HTERT RPE-1 (cell line): ENCODE measurements around the gene RCN2.

Experiments
- in situ Hi-C: fragments of 300-500 bp; cut with MboI; formaldehyde crosslinking; loops from 4 replicates; pipeline ENCODE4 v1.14.3; 2020; ENCODE audit warnings: low sequenced_read_pairs

Gene RCN2

DNA sequence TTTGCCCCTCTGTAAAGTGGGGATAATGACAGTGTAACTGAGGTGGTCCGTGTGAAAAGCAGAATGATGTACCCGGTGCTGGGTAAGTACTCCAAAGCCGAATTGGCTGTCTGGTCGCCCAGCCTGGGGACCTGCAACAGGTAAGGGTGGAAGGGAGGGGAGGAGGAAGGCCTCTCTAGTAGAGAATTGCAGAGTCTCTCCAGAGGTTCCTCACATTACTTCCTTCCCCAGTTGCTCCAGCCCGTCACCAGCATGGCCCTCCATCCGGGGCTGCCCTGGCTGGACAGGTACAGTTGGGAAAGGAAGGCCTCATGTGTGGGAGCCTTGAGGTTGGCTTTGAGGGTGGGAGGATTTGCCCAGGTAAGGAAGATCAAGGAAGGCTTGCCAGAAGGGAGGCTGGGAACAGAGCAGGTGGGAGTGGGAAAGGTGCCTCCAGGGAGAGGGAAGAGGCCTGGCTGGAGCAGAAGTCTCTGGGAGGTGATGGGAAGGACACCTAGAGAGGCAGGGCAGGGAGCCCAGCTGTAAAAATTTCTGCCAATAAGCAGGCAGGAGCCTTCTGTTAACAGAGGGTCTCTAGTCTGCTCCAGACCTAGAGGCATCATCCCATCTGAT lies 61.7 kb downstream of the RCN2 start:
- in situ Hi-C loops, result no loop called here

DNA sequence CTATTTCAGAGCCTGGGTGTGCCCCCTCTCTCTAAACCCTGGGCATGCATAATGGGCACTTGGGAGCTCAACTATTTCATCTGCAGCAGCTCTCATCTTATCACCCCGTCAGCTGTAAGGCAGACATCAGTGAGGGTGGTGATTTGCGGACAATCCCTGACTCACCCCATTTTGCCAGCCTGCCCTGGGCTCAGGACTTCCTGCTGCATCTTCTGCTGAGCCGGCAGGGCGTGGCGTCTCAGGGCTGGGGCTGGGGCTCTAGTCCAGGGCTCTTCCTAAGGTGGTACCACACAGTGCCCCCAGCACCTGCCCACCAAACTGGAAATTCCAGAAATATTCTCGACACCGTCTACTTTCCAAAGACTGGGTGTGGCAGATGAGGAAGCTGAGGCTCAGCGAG lies 62.5 kb downstream of the RCN2 start:
- in situ Hi-C loops, result no loop called here

DNA sequence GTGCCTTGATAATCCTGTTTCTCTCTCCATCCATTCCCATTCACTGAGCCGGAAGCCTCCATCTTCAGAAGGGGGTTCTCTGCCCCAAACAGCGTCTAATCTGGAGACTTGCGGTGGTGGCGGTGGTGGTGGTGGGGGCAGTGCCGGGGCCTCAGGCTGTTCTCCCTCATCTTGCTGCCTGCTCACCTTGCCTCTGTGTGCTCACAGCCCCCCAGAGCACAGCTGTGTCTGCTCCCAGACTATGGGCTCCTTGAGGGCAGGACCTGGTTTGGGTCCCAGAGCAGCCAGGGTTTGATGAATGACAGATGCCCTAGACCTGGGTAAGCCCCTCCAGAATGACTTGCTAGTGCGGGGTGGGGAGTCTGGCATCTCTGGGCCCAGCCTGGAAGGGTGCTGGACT lies 62.9 kb downstream of the RCN2 start:
- in situ Hi-C loops, result no loop called here

DNA sequence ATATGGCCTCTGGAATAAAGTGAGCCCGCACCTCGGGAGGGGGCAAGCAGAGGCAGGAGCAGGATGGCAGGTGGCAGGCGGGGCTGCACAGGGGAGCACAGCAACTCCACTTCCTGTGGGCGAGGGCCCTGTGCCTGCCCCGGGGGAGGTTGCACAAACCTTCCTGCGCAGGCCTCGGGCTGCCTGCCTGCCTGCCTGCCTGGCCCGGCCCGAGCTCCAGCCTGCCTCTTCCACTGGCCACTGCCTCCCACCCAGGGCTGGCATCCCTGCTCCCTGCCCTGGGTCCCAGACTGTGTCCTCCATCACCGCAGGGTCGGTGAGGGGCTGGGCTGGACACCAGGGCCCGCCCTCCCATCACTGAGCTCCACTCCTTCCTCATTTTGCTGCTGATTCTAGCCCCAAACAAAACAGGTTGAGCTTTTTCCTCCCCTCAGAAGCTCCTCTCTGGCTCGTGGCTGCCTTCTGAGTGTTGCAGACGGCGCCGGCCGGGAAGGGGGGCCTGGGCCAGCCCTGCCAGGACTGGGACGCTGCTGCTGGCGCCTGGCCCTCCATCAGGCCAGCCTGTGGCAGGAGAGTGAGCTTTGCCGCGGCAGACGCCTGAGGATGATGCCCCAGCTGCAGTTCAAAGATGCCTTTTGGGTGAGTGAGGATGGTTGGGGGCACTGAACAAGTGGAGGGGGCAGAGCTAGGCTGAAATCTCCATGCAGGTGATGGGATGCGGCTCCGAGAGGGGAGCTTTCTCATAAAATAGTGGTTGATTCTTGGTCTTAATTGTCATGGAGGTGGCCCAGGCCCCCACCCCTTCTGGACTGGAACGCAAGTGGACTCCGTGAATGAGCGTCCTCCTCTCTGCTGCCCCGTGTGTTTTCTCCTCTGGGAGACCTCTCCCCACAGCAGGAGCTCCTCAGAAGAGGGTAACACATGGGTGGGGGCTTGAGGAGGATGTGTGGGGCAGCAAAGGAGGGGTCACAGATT lies 63.7 kb downstream of the RCN2 start, which contains the start of gene PSTPIP1:
Gene PSTPIP1 (plus strand): TSS at position 156 of the 975 bp plus-strand sequence. CDS start 448 bp downstream, at position 604.
- in situ Hi-C loops, result no loop called here

DNA sequence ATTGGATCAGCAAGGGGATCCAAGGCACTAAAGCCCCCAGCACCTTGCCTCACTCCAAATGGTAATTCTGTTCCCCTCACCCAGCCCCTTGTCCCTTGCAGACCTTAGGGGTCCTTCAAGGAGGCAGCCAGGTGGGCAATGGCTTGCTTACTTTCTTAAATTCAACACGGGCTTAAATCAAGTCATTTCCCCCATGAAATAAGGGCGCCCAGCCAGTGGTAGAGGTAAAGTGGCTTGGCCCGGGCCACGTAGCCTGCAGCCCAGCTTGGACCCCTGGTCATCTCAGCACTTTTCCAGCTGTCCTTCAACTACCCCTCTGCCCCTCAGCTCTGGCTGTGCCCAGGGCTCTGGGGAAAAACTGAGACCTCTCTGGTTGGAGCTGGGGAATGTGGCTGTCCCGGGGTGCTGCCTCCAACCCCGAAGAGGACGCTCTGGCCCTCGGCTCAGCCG lies 64.6 kb downstream of the RCN2 start:
- in situ Hi-C loops, result no loop called here

DNA sequence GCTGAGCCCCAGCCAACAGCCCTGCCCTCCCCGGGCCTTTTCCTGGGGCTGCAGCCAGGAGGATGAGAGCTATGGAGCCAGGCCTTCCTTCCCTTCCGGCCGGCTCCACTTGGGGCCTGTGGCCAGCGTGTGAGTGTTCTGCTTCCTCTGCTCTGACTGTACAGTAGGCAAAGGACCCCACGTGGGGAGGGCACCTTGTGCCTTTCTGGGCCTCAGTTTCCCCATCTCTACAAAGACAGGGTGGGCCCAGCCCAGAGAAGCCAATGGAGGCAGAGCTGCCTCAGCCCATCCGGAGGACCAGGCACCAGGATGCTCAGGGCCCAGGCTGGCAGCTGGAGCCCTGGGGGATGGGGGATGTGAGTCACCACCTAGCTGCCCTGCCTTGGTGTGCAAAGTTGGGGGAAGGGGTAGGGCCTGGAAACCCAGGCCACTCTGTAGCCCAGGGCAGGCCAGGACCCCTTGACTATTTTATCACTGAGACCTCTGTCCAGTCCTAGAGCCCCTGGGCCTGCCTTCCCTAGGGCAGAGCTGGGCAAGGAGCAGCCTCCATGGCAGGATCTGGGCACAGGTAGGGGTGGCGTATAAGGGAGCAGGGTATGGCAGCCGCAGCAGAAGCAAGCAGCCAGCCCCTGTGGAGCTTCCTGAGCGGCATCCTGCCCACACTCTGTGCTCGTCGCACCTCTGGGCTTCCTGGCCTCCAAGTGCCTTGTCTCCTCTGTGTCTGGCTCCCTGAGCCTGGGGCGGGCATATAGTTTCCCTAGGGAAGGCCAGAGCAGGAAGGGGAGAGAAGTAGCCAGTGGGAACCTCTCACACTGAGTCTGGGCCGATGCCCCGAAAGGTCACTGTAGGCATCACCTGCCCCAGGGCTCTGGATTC lies 65.2 kb downstream of the RCN2 start:
- in situ Hi-C loops, result no loop called here

DNA sequence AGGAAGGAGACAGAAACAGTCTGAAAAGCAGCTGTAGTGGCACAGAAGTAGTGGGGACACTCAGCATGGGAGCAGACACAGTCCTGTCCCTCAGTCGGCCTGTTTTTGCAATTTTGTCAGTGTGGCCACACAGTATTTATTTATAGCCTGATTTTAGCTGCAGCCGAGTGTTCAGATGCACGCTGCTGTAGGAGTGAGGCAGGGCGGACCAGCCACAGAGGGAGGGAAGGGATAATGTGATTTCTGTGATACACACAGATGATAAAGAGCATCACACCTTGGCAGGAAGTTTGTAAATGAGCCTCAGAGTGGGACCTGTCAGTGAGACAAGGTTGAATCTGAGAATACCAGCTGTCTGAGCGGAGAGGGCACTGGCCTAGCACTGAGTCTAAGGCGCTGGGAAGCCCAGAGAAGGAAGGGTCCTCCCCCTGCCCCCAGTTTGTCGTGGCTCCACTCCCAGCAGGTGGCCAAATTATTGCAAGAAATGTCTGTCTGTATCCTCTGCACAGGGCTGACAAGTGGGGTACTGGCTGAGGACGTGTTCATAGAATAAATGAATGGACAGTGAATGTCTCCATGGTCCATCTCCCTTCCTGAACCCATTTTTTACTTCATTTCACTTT lies 67.2 kb downstream of the RCN2 start:
- in situ Hi-C loops, result no loop called here

DNA sequence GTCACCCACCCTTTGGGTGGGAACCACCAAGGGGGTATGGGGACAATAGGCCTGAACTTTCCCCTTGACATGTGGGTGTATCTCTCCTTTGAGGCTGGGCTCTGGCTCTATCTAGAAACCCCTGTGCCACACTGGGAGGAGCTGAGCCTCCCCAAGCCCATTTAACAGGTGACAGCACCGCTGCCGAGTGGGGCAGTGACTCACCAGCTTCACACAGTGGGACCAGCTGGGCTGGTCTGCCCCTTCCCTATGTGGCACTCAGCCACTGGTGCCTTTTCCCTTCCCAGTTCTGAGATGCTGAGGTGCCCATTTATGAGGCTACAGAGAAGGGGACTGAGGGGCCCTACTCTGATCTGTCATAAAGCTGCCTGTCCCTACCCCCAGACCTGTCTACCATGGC lies 68.4 kb downstream of the RCN2 start:
- in situ Hi-C loops, result no loop called here

DNA sequence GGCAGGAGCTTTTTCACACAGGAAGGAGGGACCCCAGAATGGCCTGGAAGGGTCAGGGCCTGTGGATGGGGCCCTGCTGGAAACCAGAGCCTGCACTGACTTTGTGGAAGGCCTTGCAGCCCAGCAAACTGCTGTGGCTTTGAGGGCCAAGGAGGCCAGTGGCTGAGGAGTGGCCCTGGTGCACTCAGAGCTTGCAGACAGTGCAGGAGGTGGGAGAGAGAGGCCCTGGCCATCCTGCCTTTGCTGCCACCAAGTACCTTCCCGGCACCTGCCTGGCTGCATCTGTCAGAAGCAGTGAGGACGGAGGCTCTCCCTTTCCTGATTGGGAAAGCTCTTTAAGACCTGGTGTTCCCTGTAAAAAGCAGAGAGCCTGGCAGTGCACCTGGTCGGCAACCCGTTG lies 69.8 kb downstream of the RCN2 start:
- in situ Hi-C loops, result no loop called here

DNA sequence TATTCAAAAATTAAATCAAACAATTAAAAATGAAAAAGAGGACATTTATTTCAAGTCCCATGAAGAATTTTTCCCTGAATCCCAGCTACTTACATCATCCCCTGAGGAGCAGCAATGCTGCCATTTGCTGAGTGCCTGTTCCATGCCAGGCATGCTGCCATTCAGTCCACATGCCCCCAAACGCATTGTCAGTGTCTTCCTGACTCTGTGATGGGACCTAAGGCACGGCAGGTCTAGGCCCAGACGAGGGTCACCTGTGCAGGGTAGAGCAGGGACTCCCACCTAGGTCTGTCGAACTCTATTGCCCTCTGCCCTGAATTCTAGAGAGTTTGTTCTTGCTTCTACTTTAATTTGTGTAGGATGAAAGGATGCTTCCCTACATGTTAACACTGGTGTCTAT lies 70.4 kb downstream of the RCN2 start:
- in situ Hi-C loops, result no loop called here

DNA sequence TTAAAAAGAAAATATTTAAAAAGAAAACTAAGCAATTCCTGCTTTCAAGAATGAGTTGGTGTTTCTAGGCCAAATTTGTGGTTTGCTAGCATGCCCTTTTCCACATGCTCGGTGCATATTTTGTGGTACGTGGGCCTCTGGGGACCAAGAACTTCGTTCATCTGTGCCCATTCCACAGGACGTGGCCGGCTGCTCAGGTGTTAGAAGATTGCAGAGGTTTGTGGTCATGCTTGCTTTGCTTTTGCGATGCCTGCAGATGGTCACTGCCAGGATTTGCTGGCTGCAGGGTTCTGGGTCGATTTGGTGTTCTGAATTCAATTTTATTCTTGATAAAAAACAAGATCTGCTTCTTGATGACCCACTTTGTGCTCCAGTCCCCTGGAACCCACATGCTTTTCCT lies 70.9 kb downstream of the RCN2 start:
- in situ Hi-C loops, result no loop called here

DNA sequence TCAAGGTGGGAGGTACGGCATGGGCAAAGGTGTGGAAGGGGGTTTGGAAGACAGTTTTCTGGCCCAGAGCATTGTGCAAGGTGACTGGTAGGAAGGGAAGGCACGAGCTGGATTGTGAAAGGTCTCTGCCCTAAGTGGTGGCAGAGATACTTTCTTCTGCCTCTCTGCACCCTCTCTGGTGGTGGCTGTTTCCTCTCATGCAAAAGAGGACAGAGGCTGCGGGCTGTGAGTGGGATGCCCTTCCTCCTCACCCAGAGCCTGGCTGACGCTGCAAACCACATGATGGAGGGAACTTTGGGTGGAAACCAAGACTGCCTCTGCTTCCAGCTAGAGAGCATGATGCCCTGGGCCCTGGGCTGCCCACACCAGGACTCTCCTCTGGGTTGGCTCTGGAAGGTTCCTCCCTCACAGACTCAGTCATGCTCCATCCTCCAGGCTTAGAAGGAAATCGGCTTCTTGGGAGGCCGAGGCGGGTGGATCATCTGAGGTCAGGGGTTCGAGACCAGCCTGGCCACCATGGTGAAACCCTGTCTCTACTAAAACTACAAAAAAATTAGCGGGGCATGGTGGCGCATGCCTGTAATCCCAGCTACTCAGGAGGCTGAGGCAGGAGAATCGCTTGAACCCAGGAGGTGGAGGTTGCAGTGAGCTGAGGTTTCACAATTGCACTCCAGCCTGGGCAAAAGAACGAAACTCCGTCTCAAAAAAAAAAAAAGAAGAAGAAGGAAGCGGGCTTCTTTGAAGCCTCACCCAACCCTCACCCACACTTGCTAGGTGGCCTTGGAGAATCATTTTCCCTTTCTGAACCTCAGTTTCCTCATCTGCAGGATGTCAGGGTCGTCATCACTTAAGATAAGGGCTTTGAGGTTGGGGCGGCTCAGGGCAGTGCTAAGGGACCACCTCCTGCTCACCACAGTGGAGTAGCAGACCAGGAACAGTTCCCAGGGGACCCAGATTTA lies 71.7 kb downstream of the RCN2 start:
- in situ Hi-C loops, result no loop called here
